HG03460 (cell line): ENCODE data around the gene SHANK3.

ENCODE experiments used
- ATAC-seq: cut with Tn5 transposase; IDR thresholded peaks from one replicate; pipeline ENCODE4 v1.9.1; 2021; ENCODE audit not compliant: unreplicated experiment

Gene SHANK3

DNA sequence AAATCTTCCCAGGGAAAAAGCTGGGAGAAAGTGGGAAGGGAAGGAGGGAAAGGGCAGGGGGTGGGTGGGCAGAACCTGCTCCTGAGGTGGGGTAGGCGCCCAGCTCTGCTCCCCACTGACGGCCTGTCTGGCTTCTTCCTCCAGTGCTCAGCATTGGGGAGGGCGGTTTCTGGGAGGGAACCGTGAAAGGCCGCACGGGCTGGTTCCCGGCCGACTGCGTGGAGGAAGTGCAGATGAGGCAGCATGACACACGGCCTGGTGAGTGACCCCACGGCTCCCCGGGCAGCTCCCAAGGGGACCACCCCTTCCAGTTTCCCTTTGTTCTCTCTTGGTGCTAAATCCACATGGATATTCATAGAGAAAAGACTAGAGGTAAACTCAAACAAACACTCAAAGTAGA is 25.9 kb downstream of the SHANK3 start:
- ATAC-seq: no peak

DNA sequence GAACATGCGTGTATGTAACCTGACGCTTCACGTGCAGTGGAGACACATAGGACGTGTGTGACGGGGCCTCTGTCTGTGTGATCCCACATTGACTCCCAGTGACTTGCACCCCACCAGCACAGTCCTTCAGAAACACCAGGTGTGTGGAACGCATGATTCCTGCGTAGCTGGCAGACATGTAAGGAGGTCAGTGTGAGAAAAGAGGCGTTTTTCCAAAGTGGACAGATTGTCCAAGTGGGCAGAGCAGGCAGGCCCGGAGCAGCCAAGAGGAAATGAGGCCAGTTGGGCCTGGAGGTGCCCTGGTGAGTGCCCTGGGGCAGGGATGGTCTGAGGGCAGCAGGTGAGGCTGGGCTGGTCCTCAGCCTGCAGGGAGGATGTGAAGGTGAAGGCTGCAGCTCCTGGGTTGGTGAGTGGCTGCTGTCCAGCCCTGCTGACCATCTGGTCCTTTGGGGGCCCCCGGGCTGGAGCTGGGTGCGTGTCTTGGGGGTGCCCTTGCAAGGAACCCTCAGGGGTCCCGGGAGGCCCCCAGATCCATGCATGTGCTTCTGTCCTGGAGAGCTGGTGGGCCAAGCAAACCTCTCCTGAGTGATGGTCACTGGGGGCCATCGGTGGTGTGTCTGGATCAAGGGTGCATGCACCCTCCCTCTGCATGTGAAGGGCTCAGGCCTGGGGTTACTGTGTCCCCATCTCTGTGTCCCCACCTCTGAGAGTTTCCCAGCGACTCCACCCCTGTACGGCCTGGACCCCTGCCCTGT is 26.6 kb downstream of the SHANK3 start:
- no peak for ATAC-seq

DNA sequence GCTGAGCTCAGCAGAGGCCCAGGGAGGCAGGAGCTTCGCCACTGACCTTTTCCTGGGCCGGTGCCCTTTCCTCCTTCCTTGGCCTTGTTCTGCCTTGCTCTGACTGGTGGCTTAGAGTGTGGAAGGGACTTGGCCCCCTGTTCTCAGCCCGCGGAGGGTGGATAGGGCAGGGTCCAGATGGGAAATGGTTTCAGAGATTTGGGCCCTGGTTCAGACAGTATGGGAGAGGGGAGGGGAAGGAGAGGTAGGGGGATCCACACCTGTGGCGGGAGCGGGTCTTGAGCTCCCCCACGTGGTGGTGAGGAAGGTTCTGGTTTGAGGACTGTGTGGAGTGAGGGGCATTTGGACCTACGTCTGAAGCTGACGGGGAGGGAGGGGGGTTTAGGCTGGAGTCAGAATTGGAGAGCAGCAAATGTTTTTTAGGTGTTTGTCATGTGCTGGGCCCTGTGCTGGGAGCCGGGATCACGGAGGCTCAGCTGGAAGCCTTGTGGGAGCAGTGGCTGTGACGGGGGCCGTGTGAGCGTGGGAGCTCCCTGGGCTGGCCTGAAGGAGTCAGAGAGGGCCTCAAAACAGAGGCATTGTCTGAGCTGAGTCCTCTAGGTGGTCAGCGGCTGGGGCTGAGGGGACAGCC is 27.2 kb downstream of the SHANK3 start:
- no peak for ATAC-seq

DNA sequence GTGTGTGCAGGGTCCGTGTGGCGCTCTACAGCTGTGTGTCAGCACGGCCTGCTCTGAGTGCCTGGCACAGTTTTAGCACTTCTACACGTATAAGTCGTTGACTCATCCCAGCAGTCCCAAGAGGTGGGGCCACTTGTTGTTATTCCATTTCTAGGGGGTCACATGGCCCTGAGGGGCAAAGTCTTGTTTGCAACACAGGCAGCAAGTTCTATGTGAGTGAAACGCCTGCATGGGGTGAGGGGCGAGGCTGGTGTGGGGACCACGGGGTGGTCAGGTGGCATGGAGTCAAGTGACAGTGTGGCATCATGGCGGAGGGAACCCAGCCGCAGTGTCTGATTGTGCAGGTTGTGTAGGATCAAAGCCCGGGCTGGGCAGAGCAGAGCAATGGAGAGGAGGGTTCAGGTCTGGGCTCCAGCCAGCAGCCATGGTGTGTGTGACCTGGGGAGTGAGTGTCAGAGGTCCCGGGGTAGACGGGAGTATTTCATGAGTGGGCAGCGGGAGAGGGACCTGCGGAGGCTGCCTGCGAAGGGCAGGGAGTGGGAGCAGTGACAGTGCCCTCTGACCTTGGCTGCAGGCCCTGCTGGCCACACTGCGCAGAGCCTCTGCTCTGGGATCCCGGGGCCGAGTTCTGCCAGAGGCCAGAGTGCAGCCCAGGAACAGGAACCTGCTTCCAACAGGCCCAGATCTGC is 27.9 kb downstream of the SHANK3 start:
- ATAC-seq: no peak

DNA sequence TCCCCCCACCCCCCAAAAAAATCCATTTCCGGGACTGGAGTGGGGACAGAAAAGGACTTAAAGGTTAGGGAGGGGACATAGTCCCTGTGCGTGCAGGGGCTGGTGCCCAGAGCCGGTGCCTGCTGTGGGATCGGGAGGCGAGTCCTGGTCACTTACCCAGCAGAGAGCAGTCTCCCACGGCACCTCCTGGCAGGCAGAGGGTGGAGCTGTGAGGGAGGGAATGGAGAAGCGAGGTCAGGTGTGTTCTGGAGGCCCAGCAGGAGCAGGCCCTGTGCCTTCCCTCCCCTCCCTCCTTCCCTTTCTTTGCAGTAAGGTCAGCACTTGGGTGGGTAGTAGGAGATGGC is 28.4 kb downstream of the SHANK3 start:
- no peak for ATAC-seq

DNA sequence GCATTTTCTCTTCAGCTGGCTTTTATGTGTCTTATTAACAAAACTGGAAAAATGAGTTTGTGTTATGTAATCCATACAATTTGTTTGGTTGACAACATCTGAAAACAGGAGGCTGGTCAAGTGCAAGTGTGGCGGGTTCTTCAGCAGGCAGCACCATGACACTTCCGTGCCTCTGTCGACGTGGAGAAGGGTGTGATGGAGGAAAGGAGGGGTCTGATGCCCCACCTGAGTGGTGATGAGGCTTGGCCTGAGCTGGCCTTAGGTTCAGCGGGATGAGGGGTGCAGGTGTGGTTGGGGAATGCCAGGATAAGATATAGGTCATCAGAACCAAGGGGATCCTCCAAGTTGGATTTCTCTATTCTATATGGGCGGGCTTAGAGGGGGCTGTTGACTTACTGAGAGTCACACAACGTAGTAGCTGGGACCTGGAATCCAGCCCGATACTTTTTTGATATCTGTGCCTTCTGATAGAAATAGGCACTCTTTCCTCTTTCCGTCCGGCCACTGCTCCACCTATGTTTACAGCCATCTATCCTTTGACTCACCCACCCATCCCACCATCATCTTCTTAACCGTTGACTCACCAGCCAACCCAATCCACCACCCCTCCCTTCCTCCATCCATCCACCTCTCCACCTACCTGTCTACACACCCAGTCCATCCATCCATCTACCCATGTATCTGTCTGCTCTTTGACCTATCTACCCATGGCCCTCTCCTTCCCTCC is 29.0 kb downstream of the SHANK3 start:
- ATAC-seq: no peak

DNA sequence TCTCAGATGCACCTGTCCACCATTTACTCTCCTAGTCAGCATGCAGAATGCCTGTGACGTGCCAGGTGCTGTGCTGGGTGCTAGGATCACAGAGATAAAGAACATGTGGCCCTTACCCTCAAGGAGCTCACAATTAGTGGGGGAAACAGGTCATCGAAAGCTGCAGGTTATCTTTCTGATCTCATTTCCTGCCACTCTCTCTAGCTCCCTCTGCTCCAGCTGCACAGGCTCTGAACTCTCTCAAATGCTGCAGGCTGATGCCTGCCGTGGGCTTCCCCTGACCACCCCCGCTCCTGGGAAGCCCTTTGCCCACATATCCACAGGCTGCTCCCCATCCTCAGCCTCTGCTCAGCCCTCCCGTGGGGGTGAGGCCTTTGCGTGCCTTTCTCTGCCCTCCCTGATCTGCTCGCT is 29.6 kb downstream of the SHANK3 start:
- ATAC-seq: no peak

DNA sequence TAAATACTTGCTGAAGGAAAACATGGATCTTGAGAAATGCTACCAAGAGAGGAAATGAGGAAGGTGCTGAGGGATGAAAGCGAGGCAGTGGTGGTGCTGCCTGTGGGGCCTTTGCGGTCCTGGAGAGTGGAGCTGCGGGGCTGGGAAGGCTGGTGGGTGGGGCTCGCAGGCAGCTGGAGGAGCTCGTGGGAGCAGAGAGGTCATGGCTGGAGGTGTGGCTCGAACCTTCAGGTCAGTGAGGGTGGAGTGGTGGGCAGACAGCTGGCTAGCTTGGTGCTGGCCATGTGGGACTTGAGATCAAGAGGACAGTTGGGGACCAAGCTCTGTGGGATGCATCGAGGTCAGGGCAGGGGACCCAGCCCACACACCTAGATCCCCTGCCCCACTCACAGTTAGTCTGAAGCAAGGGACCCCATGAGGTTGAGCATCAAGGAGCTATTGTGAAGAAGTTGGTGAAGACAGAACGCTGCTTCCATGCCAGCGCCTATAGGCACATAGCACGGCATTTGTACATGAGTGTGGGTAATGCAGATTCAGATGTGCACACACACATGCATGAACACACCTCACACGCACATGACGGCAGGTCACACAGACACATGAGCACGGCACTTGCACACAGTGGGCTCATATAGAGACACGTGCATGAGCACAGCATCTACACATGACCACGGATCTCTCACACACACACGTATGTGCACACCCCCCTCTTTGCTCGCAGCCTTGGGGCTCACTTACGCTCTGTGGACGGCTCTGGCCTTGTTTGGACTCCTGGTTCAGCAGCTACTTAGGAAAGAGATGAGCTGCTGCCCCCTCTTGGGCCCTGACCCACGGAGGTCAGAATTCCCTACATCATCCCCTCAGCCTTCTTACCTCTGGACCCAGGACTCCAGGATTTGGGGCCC is 30.4 kb downstream of the SHANK3 start:
- ATAC-seq: no peak

DNA sequence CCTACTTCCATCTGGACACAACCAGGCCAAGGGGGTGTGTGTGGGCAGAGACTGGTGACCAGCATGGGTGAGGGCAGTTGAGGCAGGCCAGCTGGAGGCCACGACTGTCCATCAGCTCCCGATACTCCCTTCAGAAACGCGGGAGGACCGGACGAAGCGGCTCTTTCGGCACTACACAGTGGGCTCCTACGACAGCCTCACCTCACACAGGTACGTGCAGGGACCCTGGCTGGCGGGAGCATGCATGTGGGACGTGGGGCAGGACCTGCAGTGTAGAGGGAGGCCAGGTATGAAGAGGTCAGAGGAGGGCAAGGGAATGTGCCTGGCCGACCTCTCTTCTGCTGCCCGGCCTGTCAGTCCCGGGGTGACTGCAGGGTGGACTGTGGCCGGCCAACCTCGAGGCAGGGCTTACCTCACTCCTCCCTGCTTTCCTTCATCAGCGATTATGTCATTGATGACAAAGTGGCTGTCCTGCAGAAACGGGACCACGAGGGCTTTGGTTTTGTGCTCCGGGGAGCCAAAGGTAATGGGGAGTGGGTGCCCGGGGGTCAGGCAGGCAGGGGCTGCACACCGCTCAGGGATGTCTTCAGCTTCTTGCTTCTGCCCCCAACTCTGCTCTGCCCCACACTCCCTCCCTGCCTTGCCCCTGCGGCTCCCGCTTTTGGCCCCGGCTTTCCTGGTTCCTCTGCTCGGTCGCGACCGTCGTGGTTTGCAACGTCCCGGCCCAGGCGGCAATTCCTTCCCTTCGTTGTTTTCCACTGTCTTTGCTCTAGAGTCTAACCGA is 31.3 kb downstream of the SHANK3 start:
- no peak for ATAC-seq

DNA sequence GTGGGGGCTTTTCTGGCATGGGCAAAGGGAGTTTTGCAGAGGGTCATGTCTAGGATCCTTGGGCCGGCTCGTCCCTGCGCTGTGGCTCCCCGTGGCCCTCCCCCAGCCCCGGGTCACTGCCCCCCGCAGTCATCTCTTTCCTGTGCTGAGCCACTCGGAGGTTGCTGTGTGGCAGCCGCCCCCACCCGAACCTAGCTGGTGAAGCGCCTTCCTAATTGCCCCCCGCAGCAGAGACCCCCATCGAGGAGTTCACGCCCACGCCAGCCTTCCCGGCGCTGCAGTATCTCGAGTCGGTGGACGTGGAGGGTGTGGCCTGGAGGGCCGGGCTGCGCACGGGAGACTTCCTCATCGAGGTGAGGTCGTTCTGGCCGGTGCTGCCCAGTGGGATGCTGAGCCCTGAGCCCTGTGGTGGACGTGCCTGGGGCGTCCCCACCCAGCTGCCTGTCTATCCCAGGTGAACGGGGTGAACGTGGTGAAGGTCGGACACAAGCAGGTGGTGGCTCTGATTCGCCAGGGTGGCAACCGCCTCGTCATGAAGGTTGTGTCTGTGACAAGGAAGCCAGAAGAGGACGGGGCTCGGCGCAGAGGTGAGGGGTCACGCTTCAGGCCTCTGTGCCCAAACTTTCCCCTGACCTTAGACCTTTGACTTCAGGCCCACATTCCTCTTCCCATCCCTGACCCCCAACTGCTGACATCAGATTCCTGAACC is 32.0 kb downstream of the SHANK3 start:
- no peak for ATAC-seq

DNA sequence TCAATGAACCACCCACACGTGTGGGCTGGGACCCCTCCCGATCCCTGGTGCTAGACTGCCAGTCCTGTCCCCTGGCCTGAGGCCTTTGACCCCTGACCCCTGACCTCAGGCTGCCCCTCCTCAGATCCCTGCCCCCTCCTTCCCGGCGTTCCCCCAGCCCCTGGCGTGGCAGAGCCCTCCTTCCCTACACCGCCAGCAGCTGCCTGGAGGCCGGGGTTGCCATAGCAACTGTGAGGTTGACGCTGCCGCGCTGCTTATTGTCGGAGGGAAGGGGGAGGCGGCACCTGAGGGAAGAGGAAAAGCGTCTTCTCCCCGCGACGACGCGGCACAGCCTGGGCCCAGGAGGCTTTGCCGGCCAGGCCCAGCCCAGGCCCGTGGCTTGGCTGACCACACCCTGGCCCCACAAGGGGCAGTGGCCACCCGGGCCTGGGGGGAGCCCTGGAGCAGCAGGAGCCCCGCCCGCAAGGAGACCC is 32.6 kb downstream of the SHANK3 start:
- no peak for ATAC-seq

DNA sequence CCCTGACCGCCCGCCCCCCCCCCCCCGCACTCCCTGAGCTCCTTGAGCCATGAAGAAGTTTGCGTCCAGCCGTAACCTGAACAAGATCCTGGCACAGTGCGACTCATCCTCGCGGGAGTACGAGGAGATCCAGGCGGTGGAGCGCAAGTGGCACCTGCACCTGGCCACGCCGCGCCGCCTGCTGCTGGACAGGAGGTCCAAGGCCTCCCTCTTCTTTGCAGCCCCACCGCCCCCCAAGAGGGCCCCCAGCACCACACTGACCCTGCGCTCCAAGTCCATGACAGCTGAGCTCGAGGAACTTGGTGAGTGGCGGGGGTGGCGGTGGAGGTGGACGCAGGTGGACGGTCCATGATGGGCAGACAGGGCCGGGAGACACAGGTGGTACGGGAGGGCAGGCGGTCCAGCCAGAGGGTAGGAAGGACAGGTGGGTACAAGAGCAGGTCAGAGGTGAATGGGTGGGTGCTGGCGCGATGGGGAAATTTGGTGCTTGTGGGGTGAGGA is 33.3 kb downstream of the SHANK3 start:
- ATAC-seq: no peak

DNA sequence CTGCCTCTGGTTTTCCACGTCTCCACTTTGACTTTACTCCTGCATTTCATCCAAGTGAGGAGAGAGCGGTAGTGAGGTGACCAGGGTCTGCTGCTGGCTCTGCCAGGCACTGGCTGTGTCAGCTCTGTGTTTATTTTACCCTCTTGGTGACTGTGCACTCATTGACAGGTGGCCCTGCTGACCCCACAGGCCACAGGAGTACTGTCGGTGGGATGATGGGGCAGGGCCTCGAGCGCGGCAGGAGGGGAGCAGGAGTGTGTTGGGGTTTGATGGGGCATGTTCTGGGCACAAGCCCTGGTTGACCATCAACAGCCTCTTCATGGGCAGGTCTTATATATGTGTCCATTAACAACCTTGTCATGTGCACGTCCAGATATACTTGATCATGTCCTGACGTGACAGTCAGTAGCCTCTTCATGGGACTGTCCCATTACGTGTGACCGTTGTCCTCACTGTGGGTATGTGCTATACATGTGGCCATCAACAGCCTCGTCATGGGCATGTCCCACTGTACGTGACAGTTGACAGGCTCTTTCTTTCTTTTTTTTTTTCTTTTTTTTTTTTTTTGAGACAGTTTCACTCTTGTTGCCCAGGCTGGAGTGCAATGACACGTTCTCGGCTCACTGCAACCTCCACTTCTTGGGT is 34.0 kb downstream of the SHANK3 start:
- ATAC-seq: no peak

DNA sequence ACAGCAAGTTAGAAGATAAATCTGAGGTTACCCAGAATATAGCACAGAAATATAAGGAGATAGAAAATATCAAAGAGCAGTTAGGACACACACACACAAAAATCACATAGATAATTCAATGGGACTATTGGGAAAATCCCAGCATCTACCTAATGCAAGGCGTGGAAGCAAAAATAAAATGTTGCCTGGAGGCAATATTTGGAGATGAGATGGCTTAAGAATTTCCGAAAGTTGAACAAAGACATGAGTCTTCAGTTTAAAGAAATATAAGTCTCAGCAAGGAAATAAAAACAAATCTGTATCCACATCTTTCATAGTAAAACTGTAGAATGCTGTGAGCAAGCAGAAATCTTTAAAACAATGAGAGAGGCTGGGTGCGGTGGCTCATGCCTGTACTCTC is 35.9 kb downstream of the SHANK3 start:
- no peak for ATAC-seq

DNA sequence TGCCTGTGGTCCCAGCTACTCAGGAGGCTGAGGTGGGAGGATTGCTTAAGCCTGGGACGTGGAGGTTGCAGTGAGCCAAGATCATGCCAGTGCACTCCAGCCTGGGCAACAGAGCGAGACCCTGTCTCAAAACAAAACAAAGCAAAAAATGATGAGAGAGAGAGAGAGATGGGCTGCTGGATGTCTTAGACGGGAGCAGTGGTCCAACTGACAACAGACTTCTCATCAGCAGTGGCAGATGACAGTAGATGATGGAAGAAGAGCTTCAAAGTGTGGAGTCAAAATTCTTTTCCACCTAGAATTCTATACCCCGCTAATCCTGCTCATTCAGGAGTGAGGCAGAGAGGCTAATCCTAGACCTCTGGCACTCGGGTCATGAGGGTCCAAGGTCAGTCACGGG is 36.4 kb downstream of the SHANK3 start:
- ATAC-seq: no peak

DNA sequence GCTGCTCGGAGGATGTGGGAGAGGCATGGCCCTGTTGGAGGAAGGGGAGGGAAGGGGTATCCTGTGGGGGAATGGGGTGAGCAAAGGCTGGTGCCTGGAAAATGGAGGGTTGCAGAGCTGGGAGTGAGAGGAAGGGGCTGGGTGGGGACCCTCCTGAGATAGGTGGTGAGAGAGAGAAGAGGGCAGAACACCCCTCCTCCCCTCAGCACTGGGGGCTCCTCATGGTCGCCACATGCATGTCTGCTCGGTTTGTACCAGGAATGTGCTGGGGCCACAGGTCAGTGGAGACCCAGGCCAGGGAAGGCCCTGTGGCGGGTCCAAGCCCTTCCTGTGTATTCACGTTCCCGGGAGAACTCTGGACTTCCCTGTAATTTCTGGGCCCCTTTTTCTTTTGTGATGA is 37.6 kb downstream of the SHANK3 start:
- ATAC-seq: no peak

DNA sequence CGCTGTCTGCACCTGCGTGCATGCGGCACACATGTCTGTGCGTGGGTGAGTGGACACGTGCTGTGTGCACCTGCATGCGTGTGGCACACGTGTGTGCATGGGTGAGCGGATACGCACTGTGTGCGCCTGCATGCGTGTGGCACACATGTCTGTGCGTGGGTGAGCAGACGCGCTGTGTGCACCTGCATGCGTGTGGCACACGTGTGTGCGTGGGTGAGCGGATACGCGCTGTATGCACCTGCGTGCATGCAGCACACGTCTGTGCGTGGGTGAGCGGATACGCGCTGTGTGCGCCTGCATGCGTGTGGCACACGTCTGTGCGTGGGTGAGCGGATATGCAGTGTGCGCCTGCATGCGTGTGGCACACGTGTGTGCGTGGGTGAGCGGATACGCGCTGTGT is 38.3 kb downstream of the SHANK3 start:
- no peak for ATAC-seq
